Left lung (tissue), 10 donors: ENCODE data around the gene MYZAP. TPM values are rescaled to one million over a fixed set of nuclear protein-coding genes. Genes with fewer than 3 reads are reported as not detected.

Experiments used
- ATAC-seq: fragments of 200-7000 bp; cut with Tn5 transposase; one replicate; pipeline ENCODE4 v1.9.1; 2020; ENCODE audit warnings: moderate library complexity
- DNase-seq, 4 donors: peaks; one replicate each; pipeline ENCODE4 v3.0.0-alpha.2; 2013 to 2020
- H3K27ac ChIP-seq, 2 donors: fragments of 200-600 bp; sonication (generic) in 1 of 2; one replicate each; pipeline versions ENCODE4 v1.5.0 to v1.8.0; 2020 to 2021
- H3K27me3 ChIP-seq, 2 donors: fragments of 200-600 bp; sonication (generic) in 1 of 2; one replicate each; pipeline versions ENCODE4 v1.5.0 to v1.8.0; 2020 to 2021
- H3K36me3 ChIP-seq, 2 donors: fragments of 200-600 bp; sonication (generic) in 1 of 2; one replicate each; pipeline versions ENCODE4 v1.5.0 to v1.8.0; 2020 to 2021
- H3K4me1 ChIP-seq, 2 donors: fragments of 200-600 bp; one replicate each; pipeline ENCODE4 v1.8.0; 2021
- H3K4me3 ChIP-seq, 2 donors: fragments of 200-600 bp; sonication (generic) in 1 of 2; one replicate each; pipeline versions ENCODE4 v1.5.0 to v1.8.0; 2020 to 2021; ENCODE audit warnings: mild to moderate bottlenecking in 1 of 2
- H3K9me3 ChIP-seq, 2 donors: fragments of 200-600 bp; sonication (generic) in 1 of 2; one replicate each; pipeline versions ENCODE4 v1.5.0 to v1.8.0; 2020 to 2021
- intact Hi-C, 2 donors: fragments of 100-400 bp; cut with DNase I; formaldehyde crosslinking; loops; one replicate each; pipeline versions ENCODE4 v1.11.2 to v1.14.2; 2022
- polyA plus RNA-seq, 6 donors: library from polyadenylated mRNA; unstranded; fragments of 120-200 nt; gene quantifications; one replicate each; pipeline ENCODE4 v1.2.1, GENCODE V29; 2013; ENCODE audit not compliant: insufficient read length in 6 of 6
- total RNA-seq, 2 donors: library from RNA; stranded (reverse); fragmentation: NEBNext Ultra II Directional; extraction: Animal tissue kit (Norgen Biotek cat#: 25700); gene quantifications; one replicate each; pipeline ENCODE4 v1.2.1, GENCODE V29; 2021
- TF ChIP-seq, protein P1 (sequence below), 2 donors: fragments of 200-600 bp; sonication (generic) in 1 of 2; IDR thresholded peaks; one replicate each; pipeline versions ENCODE4 v1.5.0 to v1.8.0; 2021; ENCODE audit warnings: antibody characterized with exemption in 2 of 2
- donor health status: DM: no; HTN: yes; CAD: no.
- donor health status: DM: no; HTN: no; CAD: no.

Gene MYZAP
- total and polyA plus RNA-seq, 8 donors = 17.1 to 66.1 (median 63.6) TPM

DNA sequence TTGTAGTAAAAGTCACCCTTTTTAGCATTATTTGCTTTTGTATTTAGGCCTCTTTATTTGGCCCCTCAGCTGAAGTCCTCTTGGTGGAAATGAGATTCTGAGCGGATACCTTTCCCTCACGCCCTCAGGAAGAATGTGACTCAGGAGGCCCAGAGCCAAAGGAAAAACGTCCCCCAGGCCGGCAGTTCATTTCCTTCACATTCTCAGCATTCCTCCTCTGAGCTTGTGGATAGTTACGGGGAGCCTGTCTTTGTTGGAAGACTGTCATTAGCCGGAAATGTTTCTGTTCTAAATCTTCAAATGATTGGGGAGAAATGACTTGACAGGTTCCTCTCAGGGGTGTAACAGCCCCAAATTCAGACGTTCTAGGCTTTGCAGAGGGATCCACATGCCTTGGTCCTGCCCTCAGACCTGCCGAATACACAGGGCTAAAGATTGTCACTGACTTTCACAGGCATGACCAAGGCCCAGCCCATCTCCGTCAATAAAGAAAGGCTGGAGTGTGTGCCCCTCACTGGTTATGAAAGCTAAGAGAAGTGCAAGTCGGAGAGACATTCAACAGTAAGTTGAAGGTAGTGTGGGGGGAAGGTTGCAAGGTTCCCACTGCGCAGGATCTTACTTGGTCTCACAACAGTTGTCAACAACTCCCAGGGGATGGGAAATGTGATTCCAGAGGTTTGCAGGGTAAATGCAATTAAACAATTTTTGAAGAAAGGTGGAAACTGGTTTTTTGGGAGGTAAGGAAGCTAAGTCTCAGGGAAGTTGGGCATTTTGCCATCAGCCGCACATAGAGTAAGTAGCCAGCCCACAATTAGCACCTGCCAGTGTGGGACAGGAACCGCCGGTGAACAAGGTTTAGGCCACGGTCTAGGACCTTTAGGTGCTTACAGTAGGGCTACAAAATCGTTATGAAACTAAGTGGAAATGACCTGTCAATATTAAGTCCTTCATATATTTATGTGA lies 39.7 kb upstream of the MYZAP start:
- H3K27ac ChIP-seq = peak overlapping the region; percentile 66 to 71
- no peaks in the 10 kb centered on the region for H3K27me3 ChIP-seq
- no peaks in the 10 kb centered on the region for H3K9me3 ChIP-seq
- DNase-seq (peak in 1 of 4 donors; percentile 47), ATAC-seq (peak; percentile 58)
- TF ChIP-seq, protein P1, sequence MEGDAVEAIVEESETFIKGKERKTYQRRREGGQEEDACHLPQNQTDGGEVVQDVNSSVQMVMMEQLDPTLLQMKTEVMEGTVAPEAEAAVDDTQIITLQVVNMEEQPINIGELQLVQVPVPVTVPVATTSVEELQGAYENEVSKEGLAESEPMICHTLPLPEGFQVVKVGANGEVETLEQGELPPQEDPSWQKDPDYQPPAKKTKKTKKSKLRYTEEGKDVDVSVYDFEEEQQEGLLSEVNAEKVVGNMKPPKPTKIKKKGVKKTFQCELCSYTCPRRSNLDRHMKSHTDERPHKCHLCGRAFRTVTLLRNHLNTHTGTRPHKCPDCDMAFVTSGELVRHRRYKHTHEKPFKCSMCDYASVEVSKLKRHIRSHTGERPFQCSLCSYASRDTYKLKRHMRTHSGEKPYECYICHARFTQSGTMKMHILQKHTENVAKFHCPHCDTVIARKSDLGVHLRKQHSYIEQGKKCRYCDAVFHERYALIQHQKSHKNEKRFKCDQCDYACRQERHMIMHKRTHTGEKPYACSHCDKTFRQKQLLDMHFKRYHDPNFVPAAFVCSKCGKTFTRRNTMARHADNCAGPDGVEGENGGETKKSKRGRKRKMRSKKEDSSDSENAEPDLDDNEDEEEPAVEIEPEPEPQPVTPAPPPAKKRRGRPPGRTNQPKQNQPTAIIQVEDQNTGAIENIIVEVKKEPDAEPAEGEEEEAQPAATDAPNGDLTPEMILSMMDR (IDR thresholded peaks at IDR 0.05) = no peak
- peaks cover 15 to 34% of the 10 kb centered on the region in 2 donors for H3K4me1 ChIP-seq
- H3K36me3 ChIP-seq = peaks cover 0 to 7% of the 10 kb centered on the region in 2 donors
- intact Hi-C loops = no loop called here
- H3K4me3 ChIP-seq = no peak overlapping the region

DNA sequence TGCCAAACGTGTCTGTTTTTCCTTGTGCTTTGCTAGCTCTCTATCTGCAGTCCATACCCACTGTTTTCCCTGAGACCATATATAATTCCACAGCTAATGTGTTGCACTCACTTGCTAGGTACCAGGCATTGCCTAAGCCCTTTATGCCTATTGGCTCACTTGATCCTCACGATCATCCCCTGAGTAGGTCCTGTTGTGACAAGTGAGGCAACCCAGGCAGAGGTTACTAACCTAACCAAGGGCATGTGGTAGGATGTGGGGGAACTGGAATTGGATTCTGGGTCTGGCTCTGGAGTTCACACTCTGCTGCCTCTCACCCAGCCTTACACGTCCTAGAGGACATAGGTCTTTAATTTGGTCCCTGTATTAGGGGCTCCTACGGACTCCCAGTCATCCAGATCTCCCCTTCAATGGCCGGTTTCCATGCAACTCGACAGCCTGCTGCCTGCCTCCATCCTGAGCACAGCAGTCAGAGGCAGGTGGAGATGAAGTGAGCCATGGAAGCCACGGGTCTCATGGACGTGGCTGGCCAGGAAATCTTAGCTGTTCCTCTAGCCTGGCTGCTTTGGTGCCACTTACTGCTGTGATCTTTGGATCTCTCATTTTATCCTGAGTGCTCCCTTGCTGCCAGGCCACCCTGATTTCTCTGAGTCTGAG lies 38.9 kb upstream of the MYZAP start:
- Histone ChIP-seq H3K9me3 (no peaks in the 10 kb centered on the region), H3K27ac (peak overlapping the region; percentile 66 to 71), H3K27me3 (no peaks in the 10 kb centered on the region), H3K36me3 (no peaks in the 10 kb centered on the region), H3K4me3 (no peak overlapping the region), H3K4me1 (peaks cover 15 to 34% of the 10 kb centered on the region in 2 donors)
- ATAC-seq (no peak), DNase-seq (no peak)
- intact Hi-C loops = no loop called here
- TF ChIP-seq, protein P1 (IDR thresholded peaks at IDR 0.05) = no peak

DNA sequence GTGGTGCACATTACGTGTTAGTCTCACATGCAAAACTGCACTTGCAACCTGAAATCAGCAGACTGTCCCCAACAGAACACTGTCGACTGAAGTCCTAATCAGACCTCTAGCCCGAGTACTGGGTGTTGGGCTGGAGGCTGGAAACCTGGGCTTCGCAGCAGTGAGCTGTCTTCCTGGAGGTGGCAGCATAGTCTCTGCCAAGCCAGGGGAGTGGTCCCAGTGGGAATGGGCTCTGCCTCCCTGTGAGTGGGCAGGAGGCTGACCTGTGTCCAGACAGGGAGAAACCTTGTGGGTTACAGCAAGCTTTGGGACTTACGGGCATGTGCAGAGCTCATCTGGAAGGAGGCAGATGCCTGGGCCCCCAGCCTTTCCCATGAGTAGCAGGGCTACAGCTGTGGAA lies 38.2 kb upstream of the MYZAP start:
- ATAC-seq = no peak
- intact Hi-C loops = no loop called here
- Histone ChIP-seq H3K9me3 (no peaks in the 10 kb centered on the region), H3K4me3 (no peak overlapping the region), H3K27me3 (no peaks in the 10 kb centered on the region), H3K36me3 (no peaks in the 10 kb centered on the region), H3K27ac (no peak overlapping the region), H3K4me1 (peaks cover 15 to 34% of the 10 kb centered on the region in 2 donors)
- TF ChIP-seq, protein P1 (IDR thresholded peaks at IDR 0.05) = no peak
- DNase-seq = no peak

DNA sequence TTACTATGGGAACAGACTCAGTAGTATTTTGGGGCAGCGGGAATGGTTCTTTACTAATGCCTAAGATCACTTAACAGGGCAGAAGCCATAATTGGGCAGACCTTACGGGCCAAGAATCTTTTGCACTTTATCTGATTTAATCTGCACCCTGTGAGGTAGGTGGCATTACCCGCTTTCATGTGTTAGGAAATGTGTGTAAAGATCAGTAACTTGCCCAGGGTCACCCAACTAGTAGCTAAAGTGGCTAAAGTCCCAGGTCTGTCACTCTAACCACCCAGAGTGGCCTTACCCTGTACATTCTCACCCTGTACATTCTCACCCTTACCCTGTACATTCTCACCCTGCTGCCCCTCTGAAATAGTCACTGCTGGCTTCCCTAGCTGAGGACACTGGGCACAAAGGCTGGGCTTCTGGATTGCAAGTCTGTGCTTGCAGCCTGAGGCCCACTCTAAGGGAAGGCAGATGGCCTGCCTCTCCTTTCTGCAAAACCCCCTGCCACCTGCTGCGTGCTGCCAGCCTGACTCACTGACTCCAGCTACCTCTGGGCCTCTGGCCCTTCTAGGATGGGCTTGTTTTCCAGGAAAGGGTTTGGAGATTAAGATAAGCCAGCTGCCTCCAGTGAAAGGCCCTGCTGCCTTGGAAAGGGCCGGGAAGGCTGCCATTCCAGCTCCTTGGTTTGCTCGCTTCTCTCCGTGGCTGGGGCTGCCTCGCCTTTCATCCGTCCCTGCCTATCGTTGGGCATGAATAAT lies 37.5 kb upstream of the MYZAP start:
- no peaks in the 10 kb centered on the region for H3K9me3 ChIP-seq
- intact Hi-C loops = no loop called here
- H3K27me3 ChIP-seq = no peaks in the 10 kb centered on the region
- peaks cover 15 to 34% of the 10 kb centered on the region in 2 donors for H3K4me1 ChIP-seq
- TF ChIP-seq, protein P1 (IDR thresholded peaks at IDR 0.05) = no peak
- no peak overlapping the region for H3K4me3 ChIP-seq
- no peaks in the 10 kb centered on the region for H3K36me3 ChIP-seq
- H3K27ac ChIP-seq = peak overlapping the region in 1 of 2 donors; percentile 7
- ATAC-seq = no peak
- DNase-seq = no peak
